SK-N-MC (cell line): ENCODE measurements around the gene BCAM.

ENCODE experiments used
- EZH2 ChIP-seq: fragments of 200-600 bp; sonication (generic); IDR thresholded peaks from one replicate; pipeline ENCODE4 v1.6.1; 2017; ENCODE audit warnings: antibody characterized with exemption
- POLR2AphosphoS5 ChIP-seq: IDR thresholded peaks from 2 replicates; pipeline ENCODE4 v1.6.1; 2012; ENCODE audit warnings: mild to moderate bottlenecking, low read depth, low read length, borderline replicate concordance

DNA sequence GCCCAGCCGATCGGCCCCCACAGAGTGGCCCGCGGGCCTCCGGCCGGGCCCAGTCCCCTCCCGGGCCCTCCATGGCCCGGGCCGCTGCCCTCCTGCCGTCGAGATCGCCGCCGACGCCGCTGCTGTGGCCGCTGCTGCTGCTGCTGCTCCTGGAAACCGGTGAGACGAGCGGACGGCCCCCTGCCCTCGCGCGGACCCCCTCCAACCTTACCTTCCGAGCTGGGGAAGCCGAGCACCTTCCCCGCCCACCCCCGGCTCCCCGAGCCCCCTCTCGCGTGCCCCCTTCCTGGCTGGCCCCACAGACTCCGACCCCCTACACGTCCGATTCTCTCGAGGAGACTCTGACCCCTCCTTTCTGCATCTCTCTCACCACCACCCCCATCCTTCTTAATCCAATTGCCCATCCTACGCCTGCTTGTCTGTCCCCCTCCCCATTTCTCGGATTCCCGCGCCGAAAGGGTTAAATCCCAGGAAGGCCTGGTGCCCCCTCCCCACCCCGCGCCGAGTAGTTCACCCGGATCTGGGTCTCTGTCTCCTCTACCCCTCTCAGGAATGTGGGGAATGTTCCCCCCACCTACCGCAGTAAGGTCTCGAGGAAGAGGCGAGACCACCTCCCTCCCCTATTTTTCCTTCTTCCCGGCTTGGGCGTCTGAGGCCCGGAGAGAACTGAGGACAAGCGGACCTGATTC, 37.7 kb downstream of the BCAM start:
- TF ChIP-seq POLR2AphosphoS5, result no peak
- TF ChIP-seq EZH2, result no peak
